Trophoblast cell (in vitro differentiated cells and primary cell): ENCODE data around the gene KANSL1L.
"Not testable (repeated sequence)": the region's sequence is repeated elsewhere in the genome, so short reads cannot be mapped to it uniquely, and the experiment has no call there.

ENCODE experiments used
- DNase-seq, 2 donors: peaks; one replicate each; pipeline ENCODE4 v3.0.0-alpha.2; 2016
- H2AFZ ChIP-seq: 2 replicates; pipeline ENCODE4 v1.6.1; 2013; ENCODE audit warnings: low read length, moderate library complexity, mild to moderate bottlenecking; ENCODE audit not compliant: insufficient read depth, poor library complexity
- H2AK5ac ChIP-seq: 2 replicates; pipeline ENCODE4 v1.6.1; 2013; ENCODE audit warnings: mild to moderate bottlenecking, low read length
- H2BK120ac ChIP-seq: 2 replicates; pipeline ENCODE4 v1.6.1; 2013; ENCODE audit warnings: low read length, mild to moderate bottlenecking, moderate library complexity; ENCODE audit not compliant: insufficient read depth, poor library complexity
- H2BK12ac ChIP-seq: 2 replicates; pipeline ENCODE4 v1.6.1; 2013; ENCODE audit warnings: mild to moderate bottlenecking, low read length, moderate library complexity
- H2BK5ac ChIP-seq: 2 replicates; pipeline ENCODE4 v1.6.1; 2013; ENCODE audit warnings: low read length, low read depth, moderate library complexity, mild to moderate bottlenecking; ENCODE audit not compliant: poor library complexity
- H3K14ac ChIP-seq: 2 replicates; pipeline ENCODE4 v1.6.1; 2013; ENCODE audit warnings: mild to moderate bottlenecking, low read length
- H3K18ac ChIP-seq: 2 replicates; pipeline ENCODE4 v1.6.1; 2013; ENCODE audit warnings: mild to moderate bottlenecking, low read length
- H3K23ac ChIP-seq: 2 replicates; pipeline ENCODE4 v1.6.1; 2013; ENCODE audit warnings: low read length
- H3K27ac ChIP-seq: 2 replicates; pipeline ENCODE4 v1.5.1; 2013; ENCODE audit warnings: low read depth, mild to moderate bottlenecking, inconsistent platforms, low read length, moderate library complexity
- H3K27me3 ChIP-seq: 2 replicates; pipeline ENCODE4 v1.6.1; 2013; ENCODE audit warnings: inconsistent platforms, mild to moderate bottlenecking, low read length, moderate library complexity; ENCODE audit not compliant: insufficient read depth
- H3K36me3 ChIP-seq, 2 experiments: 1 replicate in 1 of 2; 2 replicates in 1 of 2; pipeline ENCODE4 v1.6.1; 2013; ENCODE audit warnings: low read length in 2 of 2, mild to moderate bottlenecking in 2 of 2, moderate library complexity in 1 of 2; ENCODE audit not compliant: insufficient read depth in 2 of 2, control insufficient read depth in 1 of 2
- H3K4ac ChIP-seq: 2 replicates; pipeline ENCODE4 v1.6.1; 2013; ENCODE audit warnings: low read depth, mild to moderate bottlenecking, low read length, moderate library complexity
- H3K4me1 ChIP-seq, 2 experiments: 1 replicate in 1 of 2; 2 replicates in 1 of 2; pipeline ENCODE4 v1.6.1; 2013; ENCODE audit warnings: low read length in 2 of 2, mild to moderate bottlenecking in 2 of 2, moderate library complexity in 1 of 2; ENCODE audit not compliant: insufficient read depth in 2 of 2, control insufficient read depth in 1 of 2
- H3K4me2 ChIP-seq: 2 replicates; pipeline ENCODE4 v1.6.1; 2013; ENCODE audit warnings: inconsistent platforms, mild to moderate bottlenecking, low read length, moderate library complexity
- H3K4me3 ChIP-seq: 2 replicates; pipeline ENCODE4 v1.5.1; 2013; ENCODE audit warnings: mild to moderate bottlenecking, low read depth, low read length, inconsistent platforms
- H3K79me1 ChIP-seq: one replicate; pipeline ENCODE4 v1.6.1; 2013; ENCODE audit warnings: low read length
- H3K79me2 ChIP-seq: 2 replicates; pipeline ENCODE4 v1.6.1; 2013; ENCODE audit warnings: low read length, mild to moderate bottlenecking; ENCODE audit not compliant: control insufficient read depth, insufficient read depth, poor library complexity
- H3K9ac ChIP-seq: 2 replicates; pipeline ENCODE4 v1.6.1; 2013; ENCODE audit warnings: mild to moderate bottlenecking, low read length
- H3K9me3 ChIP-seq: 2 replicates; pipeline ENCODE4 v1.6.1; 2013; ENCODE audit warnings: low read depth, mild to moderate bottlenecking, control low read depth, inconsistent platforms, low read length; ENCODE audit not compliant: insufficient read depth
- H4K12ac ChIP-seq: 2 replicates; pipeline ENCODE4 v1.6.1; 2013; ENCODE audit warnings: low read depth, mild to moderate bottlenecking, low read length, moderate library complexity
- H4K8ac ChIP-seq: 2 replicates; pipeline ENCODE4 v1.6.1; 2013; ENCODE audit warnings: low read depth, mild to moderate bottlenecking, low read length, moderate library complexity
- H4K91ac ChIP-seq: one replicate; pipeline ENCODE4 v1.6.1; 2013; ENCODE audit warnings: low read depth, mild to moderate bottlenecking, low read length, moderate library complexity
- WGBS: extraction: QIAGEN DNeasy Blood & Tissue Kit; methylation state at CpG from one replicate; pipeline ENCODE4 v1.1.7; 2013; ENCODE audit warnings: missing lambda C conversion rate; ENCODE audit not compliant: insufficient read length, insufficient coverage; ENCODE audit errors: extremely low coverage; 5-methylcytosine and 5-hydroxymethylcytosine counted together

Gene KANSL1L

GRCh38 chr2:210181606-210182088 lies 10.4 kb upstream of the KANSL1L start:
- H2BK120ac ChIP-seq, H3K4me1 ChIP-seq, H2BK5ac ChIP-seq, H2AK5ac ChIP-seq, H3K27ac ChIP-seq, H2BK12ac ChIP-seq, H3K79me2 ChIP-seq, H3K4me2 ChIP-seq, H4K91ac ChIP-seq, H4K8ac ChIP-seq, H3K9ac ChIP-seq, H3K79me1 ChIP-seq, H3K36me3 ChIP-seq, H4K12ac ChIP-seq, H3K4ac ChIP-seq, H3K14ac ChIP-seq, H3K4me3 ChIP-seq, H3K23ac ChIP-seq, DNase-seq, H3K9me3 ChIP-seq, H2AFZ ChIP-seq, H3K27me3 ChIP-seq, H3K18ac ChIP-seq: not testable (repeated sequence)
- WGBS: no CpG with 5 or more reads among the region's 12 CpGs

GRCh38 chr2:210181033-210181605 lies 9.9 kb upstream of the KANSL1L start:
- not testable (repeated sequence) for H3K79me1 ChIP-seq, H3K23ac ChIP-seq, H3K18ac ChIP-seq, H2BK5ac ChIP-seq, H2BK12ac ChIP-seq, H2AFZ ChIP-seq, H3K36me3 ChIP-seq, H3K4me2 ChIP-seq, H3K9ac ChIP-seq, H2AK5ac ChIP-seq, H3K9me3 ChIP-seq, H3K27me3 ChIP-seq, H3K14ac ChIP-seq, H3K4me1 ChIP-seq, H3K4ac ChIP-seq, DNase-seq, H4K12ac ChIP-seq, H4K8ac ChIP-seq, H3K4me3 ChIP-seq, H2BK120ac ChIP-seq, H3K79me2 ChIP-seq, H3K27ac ChIP-seq, H4K91ac ChIP-seq
- WGBS: no CpG with 5 or more reads among the region's 3 CpGs

GRCh38 chr2:210180477-210180876 lies 9.3 kb upstream of the KANSL1L start:
- H3K27me3 ChIP-seq: no peaks in the 10 kb centered on the region
- H3K23ac ChIP-seq: no peak overlapping the region
- DNase-seq: no peak
- no peak overlapping the region for H2BK5ac ChIP-seq
- no CpG with 5 or more reads among the region's 1 CpG for WGBS
- no peak overlapping the region for H2BK12ac ChIP-seq
- H3K79me2 ChIP-seq: no peaks in the 10 kb centered on the region
- H3K14ac ChIP-seq: no peak overlapping the region
- no peak overlapping the region for H2AFZ ChIP-seq
- no peak overlapping the region for H2BK120ac ChIP-seq
- no peak overlapping the region for H3K4me3 ChIP-seq
- peaks cover 0 to 2% of the 10 kb centered on the region in 2 experiments for H3K36me3 ChIP-seq
- no peak overlapping the region for H3K4ac ChIP-seq
- H3K79me1 ChIP-seq: no peaks in the 10 kb centered on the region
- H3K27ac ChIP-seq: no peak overlapping the region
- peaks cover 3 to 6% of the 10 kb centered on the region in 2 experiments for H3K4me1 ChIP-seq
- H3K9me3 ChIP-seq: no peaks in the 10 kb centered on the region
- no peak overlapping the region for H3K18ac ChIP-seq
- H3K4me2 ChIP-seq: no peak overlapping the region
- no peak overlapping the region for H4K8ac ChIP-seq
- no peak overlapping the region for H3K9ac ChIP-seq
- no peak overlapping the region for H4K12ac ChIP-seq
- H2AK5ac ChIP-seq: no peak overlapping the region
- no peak overlapping the region for H4K91ac ChIP-seq

- no peak overlapping the region for H3K18ac ChIP-seq
- no peak overlapping the region for H2AFZ ChIP-seq
- peaks cover 3 to 6% of the 10 kb centered on the region in 2 experiments for H3K4me1 ChIP-seq
- H3K23ac ChIP-seq: no peak overlapping the region
- no peak overlapping the region for H2BK12ac ChIP-seq
- H4K8ac ChIP-seq: no peak overlapping the region
- no peak overlapping the region for H3K9ac ChIP-seq
- H3K79me1 ChIP-seq: no peaks in the 10 kb centered on the region
- no peaks in the 10 kb centered on the region for H3K9me3 ChIP-seq
- H2BK5ac ChIP-seq: no peak overlapping the region
- no peak for DNase-seq
- H3K4me2 ChIP-seq: no peak overlapping the region
- no peak overlapping the region for H3K14ac ChIP-seq
- no peaks in the 10 kb centered on the region for H3K27me3 ChIP-seq
- H4K91ac ChIP-seq: no peak overlapping the region
- H2AK5ac ChIP-seq: no peak overlapping the region
- no peak overlapping the region for H3K4me3 ChIP-seq
- H2BK120ac ChIP-seq: no peak overlapping the region
- peaks cover 0 to 2% of the 10 kb centered on the region in 2 experiments for H3K36me3 ChIP-seq
- no peak overlapping the region for H3K27ac ChIP-seq
- no peaks in the 10 kb centered on the region for H3K79me2 ChIP-seq
- H4K12ac ChIP-seq: no peak overlapping the region
- H3K4ac ChIP-seq: no peak overlapping the region
Observed at GRCh38 chr2:210179351-210179990, 8.3 kb upstream of the KANSL1L start.
